Stimulated activated CD8-positive, alpha-beta memory T cell treated with anti-CD3 and anti-CD28 coated beads, Interleukin-2, amount 100 ng/mL, for 48 hours (primary cell): ENCODE measurements around the gene GADD45G.

Experiments used
- DNase-seq, 2 donors: peaks; one replicate each; pipeline ENCODE4 v3.0.0-alpha.2; 2020; ENCODE audit warnings: low read depth in 2 of 2

Gene GADD45G

DNA sequence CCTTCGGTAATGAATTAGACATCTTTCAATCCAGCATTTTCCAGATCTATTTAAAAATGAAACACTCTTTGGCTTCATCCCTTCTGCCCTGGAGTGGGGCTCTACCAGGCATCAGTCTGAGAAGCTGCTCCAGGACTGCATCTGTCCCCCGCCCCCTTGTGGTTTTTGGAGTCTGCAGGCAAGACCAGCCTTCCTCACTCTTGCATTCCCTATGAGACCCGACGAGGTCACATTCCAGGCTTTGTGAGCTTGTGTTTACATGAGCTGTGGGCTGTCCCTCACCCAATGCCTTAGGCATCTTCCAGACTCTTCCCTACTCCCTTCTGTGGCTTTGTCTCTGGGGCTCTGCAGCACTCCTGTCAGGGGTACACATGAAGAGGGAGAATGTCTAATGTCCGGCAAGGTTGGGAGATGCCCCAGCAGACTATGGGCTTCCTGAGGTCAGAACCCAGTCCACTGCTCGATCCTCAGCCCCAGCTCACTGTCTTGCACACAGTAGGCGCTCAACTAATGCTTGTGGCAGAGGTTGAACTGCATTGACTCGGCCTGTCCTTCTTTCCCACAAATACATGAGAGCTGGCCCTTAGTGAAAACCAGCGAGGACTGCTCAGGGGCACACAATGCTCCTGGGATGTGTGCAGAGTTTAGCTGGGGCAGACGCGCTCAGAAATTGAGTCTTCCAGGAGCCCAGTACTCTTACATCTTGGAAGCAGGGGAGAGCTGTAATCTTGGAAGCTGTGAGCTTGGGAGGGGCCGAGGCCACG is 11.7 kb upstream of the GADD45G start:
- DNase-seq: no peak

DNA sequence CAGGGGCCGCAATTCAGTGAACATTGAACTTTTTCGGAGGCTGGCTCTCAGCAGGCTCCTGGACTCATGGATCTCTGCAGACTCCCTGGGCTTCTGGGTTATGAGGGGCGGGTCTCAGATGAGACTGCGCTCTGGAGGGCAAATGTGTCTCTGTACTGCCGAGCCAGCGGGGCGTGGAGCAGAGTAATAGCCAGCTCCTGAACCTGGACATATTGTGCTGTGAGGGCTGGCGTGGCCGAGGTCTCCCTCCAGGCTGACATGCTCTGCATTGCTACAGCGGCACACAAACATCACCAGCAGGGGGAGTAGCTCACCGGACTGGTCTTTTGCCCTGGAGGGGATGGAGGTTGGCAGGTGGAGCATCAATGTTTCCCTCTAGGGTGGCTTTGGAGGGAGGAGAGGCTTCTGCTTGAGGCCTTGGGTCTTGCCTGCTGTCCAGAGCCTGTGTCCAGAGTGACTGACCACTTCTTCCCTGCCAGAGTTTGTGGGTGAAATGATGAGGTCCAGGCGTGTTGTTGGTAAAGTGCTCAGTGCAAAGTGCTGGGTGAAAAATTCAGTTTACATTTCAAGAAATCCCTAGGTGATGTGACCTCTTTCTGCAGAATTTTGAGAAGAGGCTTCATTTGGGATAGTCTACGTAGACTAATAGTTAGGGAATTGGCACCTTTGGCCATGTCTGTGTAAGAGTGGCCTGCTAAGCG is 10.9 kb upstream of the GADD45G start:
- DNase-seq: peak; percentile 47 to 58

DNA sequence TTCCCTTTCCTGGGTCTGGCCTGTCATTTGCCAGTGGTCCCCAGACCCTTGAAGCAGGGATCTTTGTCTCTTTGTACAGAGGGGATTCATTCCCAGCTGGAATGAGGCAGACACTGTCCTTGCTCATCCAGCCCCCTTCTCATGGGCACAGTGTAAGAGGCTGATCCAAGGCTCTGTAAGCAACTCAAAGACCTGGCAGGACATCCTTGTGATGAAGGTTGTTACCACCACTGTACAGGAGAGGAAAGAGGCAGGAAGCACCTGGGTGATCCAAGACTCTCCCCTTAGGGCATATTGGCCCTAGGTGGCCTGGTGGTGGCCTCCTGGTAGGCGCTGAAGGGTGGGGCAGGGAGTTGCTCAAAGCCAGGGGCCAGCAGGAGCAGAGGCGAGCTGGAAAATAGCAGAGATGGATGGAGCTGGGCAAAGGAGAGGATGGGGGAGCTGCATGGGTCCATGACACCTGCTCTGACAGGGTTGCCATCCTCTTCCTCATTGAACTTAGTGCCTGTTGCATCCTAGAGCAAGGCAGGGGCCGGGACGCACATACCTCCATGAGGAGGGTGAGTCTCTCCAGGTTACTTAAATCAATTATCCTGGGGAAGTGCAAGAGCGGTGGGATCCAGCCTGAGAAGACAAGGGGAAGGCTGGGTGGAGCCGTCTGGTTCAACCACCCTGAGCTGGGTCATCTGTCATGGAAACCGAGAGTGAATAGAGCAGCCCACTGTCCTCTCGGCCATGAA is 9.8 kb upstream of the GADD45G start:
- no peak for DNase-seq

DNA sequence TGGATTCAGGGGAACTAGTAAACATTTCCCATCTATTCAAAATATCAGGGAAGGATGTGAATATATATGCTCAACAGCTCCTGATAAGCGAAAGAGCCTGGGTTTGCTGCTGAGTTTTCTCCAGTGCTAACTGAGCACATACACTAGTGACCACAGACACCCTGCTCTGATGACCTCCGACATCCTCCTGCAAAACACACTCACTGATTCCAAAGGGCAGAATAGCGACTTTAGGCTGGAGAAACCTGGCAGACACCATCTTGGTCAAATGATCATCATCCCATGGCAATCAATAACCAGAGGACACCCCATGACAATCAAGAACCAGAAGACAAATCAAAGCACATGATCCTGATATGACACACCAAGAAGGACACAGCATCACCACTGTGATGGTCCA is 9.2 kb upstream of the GADD45G start:
- no peak for DNase-seq

DNA sequence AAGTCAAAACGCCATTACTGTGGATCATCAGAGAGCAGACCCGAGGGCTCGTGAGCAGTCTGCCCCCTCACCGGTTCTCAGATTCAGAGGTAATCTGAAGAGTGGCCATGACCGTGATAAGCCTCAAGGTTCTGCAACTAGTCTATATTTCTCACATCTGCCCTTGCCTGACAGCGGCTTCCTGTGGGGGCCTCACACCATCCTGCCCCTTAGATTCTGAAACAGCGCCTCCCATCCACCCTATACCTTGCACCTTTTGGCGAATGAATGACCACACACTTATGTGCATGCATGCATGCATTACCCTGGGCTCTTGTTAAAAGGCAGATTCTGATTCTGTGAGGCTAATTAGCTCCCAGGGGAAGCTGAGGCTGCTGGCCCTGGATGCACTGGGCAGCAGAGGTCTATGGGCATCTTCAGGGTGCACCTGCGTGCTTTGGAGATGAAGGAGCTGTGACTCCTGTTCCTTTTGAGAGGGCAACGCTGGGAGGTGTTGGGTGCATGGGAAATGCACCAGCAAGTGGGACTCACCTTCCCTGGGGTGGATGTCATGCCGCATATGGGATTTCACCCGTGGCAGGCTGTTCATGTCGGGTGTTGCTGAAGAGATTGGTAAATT is 7.8 kb upstream of the GADD45G start:
- no peak for DNase-seq

DNA sequence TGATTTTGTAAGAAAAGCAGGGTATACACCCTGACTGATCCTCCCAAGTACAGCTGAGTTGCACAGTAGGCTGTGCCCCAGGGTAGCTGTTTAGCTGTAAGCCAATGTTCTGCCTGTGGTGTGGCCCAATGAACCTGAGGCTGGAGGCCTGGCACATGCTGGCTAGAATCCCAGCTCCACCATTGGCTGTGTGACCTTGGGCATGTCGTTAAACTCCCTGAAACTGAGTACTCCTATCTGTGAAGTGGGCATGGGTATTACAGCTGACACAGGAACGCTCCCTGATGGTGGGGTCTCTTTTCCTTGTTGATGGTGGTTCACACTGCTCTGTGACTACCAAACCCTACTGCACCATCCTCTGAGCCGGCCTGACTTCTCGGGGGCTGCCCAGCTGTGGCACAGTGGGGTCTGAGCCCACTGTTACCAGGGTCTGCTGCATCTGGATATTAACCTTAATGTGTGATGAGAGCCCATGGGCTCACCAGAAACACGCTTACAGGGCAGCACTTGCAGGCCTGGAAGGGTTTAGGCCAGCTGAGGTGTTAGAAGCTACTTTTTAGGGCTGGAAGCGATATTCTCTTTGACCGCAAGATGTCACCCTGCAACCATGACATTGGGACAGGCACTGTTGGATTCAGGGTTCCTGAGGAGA is 7.0 kb upstream of the GADD45G start:
- peak in 1 of 2 donors; percentile 27 for DNase-seq

DNA sequence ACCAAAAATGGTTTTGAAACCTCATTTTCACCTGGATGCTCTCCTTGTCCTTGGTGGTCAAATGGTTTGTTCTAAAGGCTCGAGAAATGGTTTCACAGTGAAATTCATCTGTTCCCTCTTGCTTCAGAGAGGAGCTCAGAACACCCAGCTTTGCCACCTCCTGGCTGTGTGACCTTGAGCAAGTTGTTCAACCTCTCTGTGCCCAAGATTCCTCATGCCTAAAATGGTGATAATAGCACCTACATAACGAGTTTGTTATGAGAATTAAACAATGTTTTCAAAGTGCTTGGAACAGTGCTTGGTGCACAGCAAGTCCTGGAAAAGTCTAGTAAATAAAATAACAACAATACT is 6.5 kb upstream of the GADD45G start:
- no peak for DNase-seq

DNA sequence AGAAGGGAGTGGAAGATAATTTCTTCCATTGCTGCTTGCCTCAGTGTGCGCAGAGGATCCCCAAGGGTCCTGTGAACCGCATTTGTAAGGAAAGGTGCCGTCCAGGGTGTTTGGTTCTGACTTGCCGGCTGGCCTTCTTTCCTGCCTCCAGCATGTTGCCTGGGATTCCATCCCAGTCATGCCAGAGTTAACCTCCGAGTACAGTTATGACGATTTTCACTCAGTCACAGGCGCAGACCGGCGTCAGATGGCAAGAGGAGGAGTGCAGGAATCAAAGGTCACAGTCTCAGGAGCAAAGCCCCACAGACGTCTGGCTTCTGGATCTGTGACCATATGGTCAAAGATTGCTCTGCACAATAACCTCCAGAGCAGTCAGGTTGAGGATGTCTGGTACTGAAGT is 5.9 kb upstream of the GADD45G start:
- DNase-seq: no peak

DNA sequence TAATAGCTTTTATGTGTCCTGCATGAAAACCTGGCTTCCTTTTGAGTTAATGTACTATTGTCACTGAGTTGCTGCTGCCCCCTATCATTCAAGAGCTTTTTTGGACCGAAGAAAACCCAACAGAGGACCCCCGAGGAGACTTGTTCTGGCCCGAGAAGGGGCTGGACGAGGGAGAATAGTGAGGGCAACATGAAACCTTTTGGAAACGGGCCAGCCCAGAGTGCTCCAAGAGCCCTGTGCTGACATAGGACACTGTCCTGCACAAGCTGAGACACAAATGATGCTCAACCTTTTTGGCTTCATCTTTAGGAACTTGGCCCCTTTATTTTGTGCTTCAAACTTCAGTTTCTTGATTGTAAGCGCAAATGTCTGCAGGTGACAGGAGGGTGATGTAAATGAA is 4.0 kb upstream of the GADD45G start:
- DNase-seq: no peak

DNA sequence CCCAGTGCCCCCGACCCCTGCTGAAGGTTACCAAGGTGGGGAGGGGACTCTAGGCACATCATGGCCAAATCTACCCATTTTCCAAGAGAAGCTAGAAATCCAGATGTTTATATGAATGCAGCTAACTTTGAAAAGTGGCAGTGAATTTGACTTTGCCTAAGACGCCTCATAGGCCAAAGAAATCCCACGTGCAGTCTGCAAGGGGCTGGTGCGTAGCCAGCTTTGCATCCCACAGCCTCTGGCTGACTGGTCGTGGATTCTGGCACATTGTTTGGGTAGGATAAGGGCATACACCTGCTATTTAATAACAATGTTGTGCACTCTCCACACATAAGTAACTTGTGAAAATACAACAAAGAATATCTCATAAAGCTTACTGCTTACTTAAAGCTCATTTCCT is 3.5 kb upstream of the GADD45G start:
- DNase-seq: no peak

DNA sequence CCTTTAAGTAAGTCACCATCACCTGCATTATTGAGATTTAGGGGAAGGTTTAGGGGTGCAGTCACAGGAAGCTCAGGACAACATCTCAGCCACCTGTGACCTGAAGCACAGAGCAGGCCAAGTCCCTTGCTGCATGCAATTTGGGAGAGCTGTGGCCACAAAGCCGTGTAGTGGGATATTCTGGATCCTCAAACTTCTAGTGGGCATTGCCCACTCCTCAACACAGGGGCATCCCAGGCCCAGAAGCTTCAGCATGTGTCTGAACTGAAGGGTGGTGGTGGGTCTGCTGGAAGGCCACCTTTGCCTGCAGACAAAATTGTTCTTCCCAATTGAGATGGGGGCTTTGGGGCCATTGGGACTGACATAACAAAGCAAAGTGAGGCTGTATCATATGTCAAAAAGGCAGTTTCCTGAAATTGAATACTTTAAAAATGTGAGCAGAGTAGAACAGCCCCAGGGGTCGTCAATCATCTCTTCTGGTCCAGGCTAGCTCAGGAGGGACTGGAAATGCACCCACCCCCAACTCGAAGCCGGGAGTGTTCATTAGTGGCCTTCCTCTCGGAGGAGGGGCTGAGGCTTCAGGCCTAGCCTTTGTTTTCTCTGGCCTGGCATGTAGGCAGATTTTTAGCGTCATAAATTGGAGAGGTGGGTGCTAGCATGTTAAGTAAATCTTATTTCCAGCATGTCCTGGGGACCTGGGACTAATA is 2.8 kb upstream of the GADD45G start:
- DNase-seq: no peak

DNA sequence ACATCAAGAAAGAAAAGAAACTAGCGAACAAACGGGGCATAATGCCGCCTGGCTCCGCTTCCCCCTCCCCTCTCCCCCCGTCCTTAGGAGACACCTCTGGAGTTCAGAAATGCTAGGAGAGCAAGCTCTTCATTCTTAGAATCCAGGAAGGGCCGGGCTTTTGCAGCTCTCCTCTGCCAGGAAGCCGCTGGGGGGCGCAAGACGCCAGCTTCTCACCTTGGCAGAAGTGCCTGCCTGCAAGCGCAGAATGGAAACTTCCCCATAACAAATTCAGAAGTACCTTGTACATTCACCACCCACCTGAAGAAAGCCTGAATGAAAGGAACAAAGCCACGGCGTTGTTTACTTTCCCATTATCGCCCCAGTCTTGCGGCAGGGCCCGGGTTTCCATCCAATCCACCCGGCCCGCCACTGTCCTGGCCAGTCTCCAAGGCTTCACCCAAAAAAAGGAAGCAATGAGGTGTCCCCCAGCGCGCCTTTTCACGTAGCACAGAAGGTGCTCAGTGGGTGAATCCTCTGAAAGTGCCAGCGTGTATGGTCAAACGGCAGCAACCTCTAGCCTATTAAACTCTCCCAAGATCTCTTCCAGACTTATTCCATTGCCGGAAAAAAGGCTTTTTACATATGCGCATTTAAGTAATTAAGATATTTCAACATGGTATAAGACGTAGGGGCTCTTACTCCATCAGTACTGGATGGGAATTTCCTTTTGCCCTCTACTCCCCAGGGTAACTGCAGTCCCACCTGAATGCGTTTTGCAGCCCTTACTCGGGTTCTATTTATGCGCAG is 1.6 kb upstream of the GADD45G start:
- peak; percentile 80 to 84 for DNase-seq

DNA sequence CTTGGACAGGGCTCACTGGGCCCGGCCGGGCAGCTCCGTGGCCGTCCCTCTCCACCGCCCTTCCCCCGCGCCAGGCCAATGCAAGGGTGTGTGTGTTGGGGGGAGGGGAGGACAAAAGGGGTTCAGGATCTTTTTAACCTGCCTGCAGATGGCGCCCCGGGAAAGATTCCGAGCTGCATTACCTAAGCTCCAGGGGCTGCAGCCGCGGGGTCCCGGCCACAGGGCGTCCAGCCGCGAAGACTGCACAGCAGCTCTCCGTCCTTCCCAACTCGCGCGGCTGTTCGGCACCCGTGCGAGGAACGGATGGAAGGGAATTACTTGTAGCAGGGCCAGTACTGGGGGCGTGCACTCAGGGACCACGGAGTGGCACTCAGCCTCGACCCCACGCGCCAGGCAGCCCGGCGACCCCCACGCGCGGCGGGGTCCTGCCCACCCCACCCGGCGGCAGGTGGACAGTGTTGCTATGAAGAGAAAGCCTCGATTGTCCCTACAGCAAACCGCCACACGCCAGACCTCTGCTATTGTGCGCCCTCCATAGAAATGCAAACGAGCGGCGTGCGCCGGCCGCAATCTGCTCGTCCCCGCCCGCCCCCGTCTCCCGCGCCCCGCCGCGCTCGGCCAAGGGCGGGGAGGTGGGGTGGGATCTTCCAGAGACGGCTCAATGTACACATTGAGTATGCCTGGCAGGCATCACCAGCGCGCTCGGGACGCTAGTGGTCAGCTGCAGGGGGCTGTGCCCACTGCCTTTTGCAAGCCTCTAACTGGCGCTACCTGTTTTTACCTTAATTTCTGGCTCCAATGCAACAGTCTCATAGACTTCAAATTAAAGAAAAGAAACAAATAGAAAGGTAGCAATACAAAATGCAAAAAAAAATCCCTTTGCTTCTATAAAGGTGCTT is 796 bp upstream of the GADD45G start:
- peak in 1 of 2 donors; percentile 29 for DNase-seq

DNA sequence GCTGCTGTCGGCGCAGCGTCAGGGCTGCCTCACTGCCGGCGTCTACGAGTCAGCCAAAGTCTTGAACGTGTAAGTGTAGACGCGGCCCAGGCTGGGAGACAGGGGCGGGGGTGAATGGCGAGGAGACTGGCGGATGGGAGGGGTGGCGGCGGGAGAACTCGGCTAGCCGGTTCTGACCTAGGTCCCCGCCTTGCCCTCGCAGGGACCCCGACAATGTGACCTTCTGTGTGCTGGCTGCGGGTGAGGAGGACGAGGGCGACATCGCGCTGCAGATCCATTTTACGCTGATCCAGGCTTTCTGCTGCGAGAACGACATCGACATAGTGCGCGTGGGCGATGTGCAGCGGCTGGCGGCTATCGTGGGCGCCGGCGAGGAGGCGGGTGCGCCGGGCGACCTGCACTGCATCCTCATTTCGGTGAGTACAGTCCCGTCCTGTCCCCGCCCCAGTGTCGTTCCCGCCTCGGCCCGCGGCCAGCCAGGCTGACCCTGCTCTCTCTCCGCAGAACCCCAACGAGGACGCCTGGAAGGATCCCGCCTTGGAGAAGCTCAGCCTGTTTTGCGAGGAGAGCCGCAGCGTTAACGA is 745 bp downstream of the GADD45G start:
- peak; percentile 39 to 53 for DNase-seq

DNA sequence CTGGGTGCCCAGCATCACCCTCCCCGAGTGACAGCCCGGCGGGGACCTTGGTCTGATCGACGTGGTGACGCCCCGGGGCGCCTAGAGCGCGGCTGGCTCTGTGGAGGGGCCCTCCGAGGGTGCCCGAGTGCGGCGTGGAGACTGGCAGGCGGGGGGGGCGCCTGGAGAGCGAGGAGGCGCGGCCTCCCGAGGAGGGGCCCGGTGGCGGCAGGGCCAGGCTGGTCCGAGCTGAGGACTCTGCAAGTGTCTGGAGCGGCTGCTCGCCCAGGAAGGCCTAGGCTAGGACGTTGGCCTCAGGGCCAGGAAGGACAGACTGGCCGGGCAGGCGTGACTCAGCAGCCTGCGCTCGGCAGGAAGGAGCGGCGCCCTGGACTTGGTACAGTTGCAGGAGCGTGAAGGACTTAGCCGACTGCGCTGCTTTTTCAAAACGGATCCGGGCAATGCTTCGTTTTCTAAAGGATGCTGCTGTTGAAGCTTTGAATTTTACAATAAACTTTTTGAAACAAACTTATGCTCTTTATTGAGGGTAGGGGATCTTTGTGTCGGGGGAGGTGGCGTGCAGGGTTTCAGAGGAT is 1.3 kb downstream of the GADD45G start:
- peak in 1 of 2 donors; percentile 14 for DNase-seq

DNA sequence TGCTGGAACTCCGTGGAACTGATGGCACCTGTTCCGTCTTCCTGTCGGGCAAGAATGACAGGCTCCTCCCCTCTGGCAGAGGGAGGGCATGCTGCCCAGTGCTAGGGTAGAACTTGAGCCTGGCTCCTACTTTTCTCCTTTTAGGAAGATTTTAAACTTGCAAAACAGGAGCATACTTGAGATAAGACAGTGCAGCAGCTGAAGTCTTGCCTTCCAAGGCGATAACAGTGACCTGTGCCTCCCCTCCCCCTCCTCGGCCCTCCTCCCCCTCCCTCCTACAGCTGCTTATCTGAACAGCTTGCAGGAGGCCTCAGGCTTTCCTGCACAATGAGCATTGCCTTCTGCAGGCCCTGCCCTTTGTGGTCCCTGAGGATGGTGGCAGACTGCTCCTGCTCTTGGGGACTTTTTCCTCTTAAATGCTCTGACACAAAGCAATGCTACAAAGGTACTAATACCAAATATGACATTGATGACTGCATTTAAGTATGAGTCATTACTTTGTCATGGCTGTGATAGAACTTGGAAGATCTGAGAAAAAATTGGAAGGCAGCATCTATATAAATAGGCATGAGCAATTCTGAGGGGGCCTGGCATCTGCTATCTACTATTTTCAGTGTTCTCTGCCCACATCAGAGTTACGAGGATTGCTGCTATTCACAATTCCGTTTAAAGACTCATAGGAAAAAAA is 2.0 kb downstream of the GADD45G start:
- peak in 1 of 2 donors; percentile 21 for DNase-seq

DNA sequence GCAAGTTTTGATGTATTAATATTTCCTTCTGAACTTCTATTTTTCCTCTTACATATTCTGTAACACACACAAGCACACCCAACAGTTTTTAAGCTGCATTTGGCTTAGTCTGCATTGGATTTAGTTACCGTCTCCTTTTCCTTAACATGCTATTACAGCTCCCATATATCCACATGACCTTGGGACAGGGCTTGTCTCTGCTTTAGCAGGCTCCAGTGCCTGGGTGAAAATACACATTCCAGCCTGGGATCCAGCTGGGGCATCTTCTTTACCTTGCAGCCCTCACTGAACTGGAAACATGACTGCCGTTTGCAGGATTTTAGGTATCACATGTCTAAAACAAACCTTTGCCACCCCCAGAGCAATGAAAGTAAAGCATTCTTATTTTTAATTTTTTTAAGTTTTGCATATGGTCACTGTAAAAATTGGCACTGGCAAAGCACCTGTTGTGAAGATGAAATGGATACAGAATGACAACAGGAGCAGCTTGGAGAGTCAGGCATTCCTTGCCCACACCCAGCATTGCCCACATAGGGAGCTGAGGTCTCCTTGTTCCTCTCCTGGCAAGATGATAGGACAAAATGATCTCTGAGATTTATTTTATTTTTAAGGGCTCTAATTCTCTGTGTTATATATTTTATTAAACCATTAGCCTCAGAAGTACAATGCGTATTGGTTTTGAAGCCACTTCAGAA is 4.0 kb downstream of the GADD45G start:
- DNase-seq: no peak
